Mammary epithelial cell (primary cell): ENCODE measurements around the gene GLCCI1.

Experiments
- CTCF ChIP-seq, 2 donors: IDR thresholded peaks in 1 of 2; conservative IDR thresholded peaks in 1 of 2; 2 replicates each; pipeline ENCODE4 v1.5.1; 2011 to 2012; ENCODE audit warnings: inconsistent platforms in 2 of 2, low read length in 2 of 2, mild to moderate bottlenecking in 2 of 2, control low read depth in 1 of 2, low read depth in 1 of 2; ENCODE audit not compliant: insufficient read depth in 1 of 2; ENCODE audit errors: extremely low read depth in 1 of 2
- EZH2 ChIP-seq: IDR thresholded peaks from 2 replicates; pipeline ENCODE4 v1.6.1; 2012; ENCODE audit warnings: low read length, inconsistent platforms, borderline replicate concordance

- TF ChIP-seq CTCF (conservative IDR thresholded peaks at IDR 0.05 in 1 of 2, IDR thresholded peaks at IDR 0.05 in 1 of 2; ENCODE audit: extremely low read depth in 1 of 2, insufficient read depth in 1 of 2, low read depth in 1 of 2, low read length in 2 of 2) (no peak), EZH2 (no peak)
Observed at GRCh38 chr7:8000315-8000941, 31.8 kb downstream of the GLCCI1 start.
